Keratinocyte (primary cell): Measurements from ENCODE around the gene DCLK2.

Experiments
- CTCF ChIP-seq, 3 experiments: IDR thresholded peaks in 1 of 3; conservative IDR thresholded peaks in 1 of 3; optimal IDR thresholded peaks in 1 of 3; 2 replicates in 2 of 3; 3 replicates in 1 of 3; pipeline versions ENCODE3 to v1.5.1; 2011; ENCODE audit warnings: low read length in 3 of 3, mild to moderate bottlenecking in 3 of 3, moderate library complexity in 2 of 3, control low read depth in 1 of 3, inconsistent platforms in 1 of 3; ENCODE audit not compliant: insufficient read depth in 2 of 3; ENCODE audit errors: extremely low read depth in 1 of 3
- EZH2 ChIP-seq: IDR thresholded peaks from one replicate; pipeline ENCODE4 v1.6.1; 2012; ENCODE audit warnings: inconsistent platforms, mild to moderate bottlenecking, low read length, moderate library complexity

GRCh38 chr4:150212485-150212884, 134.2 kb downstream of the DCLK2 start:
- TF ChIP-seq EZH2, result no peak
- no peak for TF ChIP-seq CTCF (optimal IDR thresholded peaks at IDR 0.05 in 1 of 3, IDR thresholded peaks at IDR 0.05 in 1 of 3, conservative IDR thresholded peaks at IDR 0.05 in 1 of 3; ENCODE audit: extremely low read depth in 1 of 3, insufficient read depth in 2 of 3, low read length in 3 of 3)
